ENCODE measurements around the gene CRTAC1.

DNA sequence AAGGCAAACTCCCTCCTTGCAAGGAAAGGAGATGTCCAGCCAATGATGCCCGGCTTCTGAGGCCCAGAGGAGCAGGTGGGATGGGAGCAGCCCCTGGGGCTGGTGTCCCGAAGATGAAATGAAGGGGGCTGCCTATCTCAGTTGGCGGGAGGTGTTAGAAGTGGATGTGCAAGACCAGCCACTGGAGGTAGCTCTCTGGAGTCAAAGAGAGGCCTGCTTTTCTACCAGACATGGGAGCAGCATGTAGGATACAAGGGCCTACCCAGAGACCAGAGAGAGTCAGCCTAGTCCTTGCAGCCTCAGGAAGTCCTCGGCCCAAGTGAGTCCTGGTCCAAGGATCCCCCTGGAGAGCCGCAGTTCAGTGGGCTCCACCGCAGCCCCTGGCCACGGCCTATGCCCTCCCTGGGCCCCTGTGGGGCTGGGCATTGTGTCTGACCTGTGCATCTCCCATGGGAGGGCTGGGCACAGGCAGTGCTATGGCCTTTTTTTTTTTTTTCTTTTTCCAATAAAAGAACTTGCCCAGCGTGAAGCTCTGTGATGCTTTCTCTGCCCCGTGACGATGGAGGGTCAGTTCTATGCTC is 163.1 kb downstream of the CRTAC1 start:
- TF ChIP-seq CTCF (IDR thresholded peaks at IDR 0.05) (no peak), POLR2A (IDR thresholded peaks at IDR 0.05) (no peak)

Data from heart left ventricle (tissue), 13 donors.